Activated CD8-positive, alpha-beta memory T cell treated with anti-CD3 and anti-CD28 coated beads for 4 hours (primary cell): ENCODE measurements around the gene PLS3.
"Not testable (repeated sequence)": the region's sequence is repeated elsewhere in the genome, so short reads cannot be mapped to it uniquely, and the experiment has no call there.

Experiments
- DNase-seq, 2 donors: peaks; one replicate each; pipeline ENCODE4 v3.0.0-alpha.2; 2020; ENCODE audit warnings: low read depth in 2 of 2

PLS3 gene

DNA sequence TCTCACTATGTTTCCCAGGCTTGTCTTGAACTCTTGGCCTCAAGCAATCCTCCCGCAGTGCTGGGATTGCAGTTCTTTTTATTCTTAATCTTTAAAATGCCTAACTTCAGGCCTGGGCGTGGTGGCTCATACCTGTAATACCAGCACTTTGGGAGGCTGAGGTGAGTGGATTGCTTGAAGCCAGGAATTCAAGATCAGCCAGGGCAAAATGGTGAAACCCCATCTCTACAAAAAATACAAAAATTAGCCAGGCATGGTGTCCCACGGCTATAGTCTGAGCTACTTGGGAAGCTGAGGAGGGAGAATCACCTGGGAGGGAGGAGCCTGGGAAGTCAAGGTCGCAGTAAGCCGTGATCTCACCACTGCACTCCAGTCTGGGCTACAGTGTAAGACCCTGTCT is 45.9 kb downstream of the PLS3 start:
- DNase-seq: no peak

GRCh38 chrX:115609621-115610020 is 48.6 kb downstream of the PLS3 start:
- no peak for DNase-seq

DNA sequence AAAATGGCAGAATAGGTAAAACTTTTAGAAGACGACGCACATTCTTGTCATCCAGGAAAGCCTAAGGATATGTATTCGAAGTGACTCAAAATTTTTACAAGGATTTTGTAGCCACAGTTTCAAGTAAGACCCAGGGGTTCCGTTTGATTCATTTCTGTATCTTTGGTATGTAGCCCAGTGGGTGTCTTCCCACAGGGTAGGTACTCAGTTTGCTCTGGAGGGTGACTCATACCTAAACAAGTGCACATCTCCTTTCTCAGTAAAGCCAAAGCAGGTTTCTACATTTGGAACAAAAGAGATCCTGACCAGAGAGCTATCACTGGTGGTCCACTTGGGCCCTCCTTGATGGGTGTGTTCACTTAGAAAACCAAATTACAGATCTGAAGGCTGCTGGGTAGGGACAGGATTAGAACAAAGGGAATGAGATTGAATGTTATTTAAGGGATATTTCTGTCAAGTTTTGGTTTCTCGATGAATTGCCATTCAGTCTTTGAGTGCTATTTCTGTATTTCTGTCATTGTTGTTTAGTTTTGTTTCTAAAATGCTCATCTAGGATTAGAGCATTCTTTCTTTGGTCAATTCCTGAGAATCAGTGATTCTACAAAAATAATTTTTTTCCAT is 56.1 kb downstream of the PLS3 start:
- DNase-seq: no peak

GRCh38 chrX:115622534-115622933 is 61.6 kb downstream of the PLS3 start:
- no peak for DNase-seq

GRCh38 chrX:115624916-115625315 is 63.9 kb downstream of the PLS3 start:
- DNase-seq: no peak

DNA sequence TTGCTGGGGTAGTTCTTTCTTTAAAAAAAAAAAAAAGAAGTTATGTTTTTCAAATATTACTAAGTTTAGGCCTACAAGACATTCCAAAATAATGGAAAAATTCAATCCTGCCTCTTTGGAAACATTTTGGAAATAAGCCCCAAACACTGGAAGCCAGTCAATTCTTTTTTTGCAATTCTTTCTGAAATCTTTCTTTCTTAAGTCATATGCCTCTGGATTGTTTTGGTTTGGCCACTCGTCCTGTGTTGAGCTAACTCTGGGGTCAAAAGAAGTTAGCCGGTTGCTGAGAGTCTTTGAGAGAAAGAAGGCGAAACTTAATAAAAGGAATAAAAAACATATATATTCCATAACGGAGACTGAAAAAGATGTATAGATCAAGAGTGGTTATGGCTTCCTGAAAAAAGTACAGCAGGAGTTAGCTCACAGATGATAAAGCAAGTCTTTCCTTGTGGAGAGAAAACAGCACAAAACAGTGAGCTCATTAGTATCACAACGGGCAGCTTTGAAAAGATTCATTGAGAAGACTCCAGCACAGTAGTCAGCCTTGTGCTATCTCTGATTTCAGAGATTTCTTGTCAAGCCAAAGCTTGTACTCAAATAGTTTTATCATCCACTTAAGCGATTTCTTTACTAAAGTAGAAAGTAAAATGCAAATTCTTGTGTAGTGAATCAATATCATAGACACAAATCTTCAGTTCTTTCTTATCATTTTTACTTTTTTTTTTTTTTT is 64.8 kb downstream of the PLS3 start:
- DNase-seq: no peak

- no peak for DNase-seq
Measured at GRCh38 chrX:115630204-115630603, 69.2 kb downstream of the PLS3 start.

GRCh38 chrX:115632455-115632854 is 71.5 kb downstream of the PLS3 start:
- no peak for DNase-seq

GRCh38 chrX:115633397-115633796 is 72.4 kb downstream of the PLS3 start:
- DNase-seq: not testable (repeated sequence)

DNA sequence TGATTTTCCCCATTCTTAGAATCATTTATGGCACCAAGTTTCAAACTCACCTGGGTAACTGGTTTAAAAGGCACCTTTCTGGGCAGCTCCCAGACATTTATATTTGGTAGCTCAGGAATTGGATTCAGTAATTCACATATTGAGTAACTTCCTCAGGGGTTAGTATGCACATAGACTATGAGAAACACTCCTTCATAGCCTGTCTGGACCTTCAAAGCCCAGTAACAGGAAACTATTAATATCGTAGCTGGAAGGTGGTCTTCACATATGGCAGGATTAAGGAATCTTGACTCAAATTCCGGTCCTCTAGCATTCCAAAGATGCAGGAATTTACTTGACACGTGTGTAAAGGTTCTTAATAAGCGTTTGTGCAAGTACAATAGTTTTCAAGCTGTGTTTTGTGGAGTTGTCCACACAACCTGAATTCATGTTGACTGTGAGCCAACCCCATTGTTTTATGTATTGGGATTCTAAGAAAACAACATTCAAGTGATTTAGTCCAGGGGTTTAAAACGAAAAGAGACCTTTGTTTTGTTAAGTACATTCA is 78.4 kb downstream of the PLS3 start:
- DNase-seq: no peak

DNA sequence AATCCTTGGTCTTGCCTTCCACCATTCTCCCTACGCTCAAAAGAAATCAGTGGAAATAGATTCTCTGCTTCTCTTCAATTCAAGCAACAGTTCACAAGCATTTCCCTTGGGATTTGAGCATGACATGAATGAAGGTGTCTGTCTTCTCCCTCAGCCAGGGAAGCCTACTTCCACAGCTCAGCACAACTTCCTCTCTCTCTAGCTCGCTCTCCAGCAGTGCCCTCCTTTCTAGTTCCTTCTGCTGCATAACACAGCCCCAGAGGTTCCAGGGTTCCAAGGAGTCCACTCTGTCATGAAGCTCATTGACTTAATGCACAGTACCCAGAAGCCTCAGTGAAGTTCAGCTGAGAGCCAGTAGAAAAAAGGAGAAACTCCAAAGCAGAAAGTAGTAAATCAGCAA is 81.3 kb downstream of the PLS3 start:
- DNase-seq: no peak

DNA sequence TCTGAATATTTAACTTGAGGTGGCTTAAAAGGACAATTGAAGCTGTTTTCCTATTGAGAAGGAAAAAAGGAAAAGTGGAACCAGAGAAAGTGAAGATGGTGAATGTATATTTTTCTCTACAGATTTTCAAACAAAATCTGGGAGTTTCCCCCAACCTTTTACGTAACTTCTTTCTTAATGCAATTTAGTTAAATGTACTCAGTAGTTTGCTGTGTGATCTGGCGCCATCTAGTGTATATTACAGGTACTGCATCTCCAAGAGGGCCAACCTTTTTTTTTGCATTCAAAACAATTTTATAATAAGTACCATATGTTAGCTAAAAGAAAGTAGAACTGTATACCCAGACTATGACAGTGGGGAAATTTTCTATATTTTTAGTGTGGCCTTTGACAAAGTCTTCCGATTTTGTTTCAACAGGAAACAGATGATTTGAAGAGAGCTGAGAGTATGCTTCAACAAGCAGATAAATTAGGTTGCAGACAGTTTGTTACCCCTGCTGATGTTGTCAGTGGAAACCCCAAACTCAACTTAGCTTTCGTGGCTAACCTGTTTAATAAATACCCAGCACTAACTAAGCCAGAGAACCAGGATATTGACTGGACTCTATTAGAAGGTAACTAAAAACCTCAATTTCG is 82.0 kb downstream of the PLS3 start:
- no peak for DNase-seq

DNA sequence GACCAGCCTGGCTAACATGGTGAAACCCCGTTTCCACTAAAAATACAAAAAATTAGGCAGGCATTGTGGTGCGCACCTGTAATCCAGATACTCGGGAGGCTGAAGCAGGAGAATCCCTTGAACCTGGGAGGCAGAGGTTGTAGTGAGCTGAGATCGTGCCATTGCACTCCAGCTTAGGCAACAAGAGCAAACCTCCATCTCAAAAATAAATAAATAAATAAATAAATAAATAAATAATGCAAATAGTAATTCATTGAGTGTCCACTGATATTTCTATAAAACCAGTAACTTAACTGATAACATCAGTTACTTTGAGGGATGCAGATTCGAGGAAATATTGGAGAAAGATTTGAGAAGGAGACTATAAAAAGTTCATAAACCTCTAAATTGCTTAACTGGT is 83.4 kb downstream of the PLS3 start:
- not testable (repeated sequence) for DNase-seq

DNA sequence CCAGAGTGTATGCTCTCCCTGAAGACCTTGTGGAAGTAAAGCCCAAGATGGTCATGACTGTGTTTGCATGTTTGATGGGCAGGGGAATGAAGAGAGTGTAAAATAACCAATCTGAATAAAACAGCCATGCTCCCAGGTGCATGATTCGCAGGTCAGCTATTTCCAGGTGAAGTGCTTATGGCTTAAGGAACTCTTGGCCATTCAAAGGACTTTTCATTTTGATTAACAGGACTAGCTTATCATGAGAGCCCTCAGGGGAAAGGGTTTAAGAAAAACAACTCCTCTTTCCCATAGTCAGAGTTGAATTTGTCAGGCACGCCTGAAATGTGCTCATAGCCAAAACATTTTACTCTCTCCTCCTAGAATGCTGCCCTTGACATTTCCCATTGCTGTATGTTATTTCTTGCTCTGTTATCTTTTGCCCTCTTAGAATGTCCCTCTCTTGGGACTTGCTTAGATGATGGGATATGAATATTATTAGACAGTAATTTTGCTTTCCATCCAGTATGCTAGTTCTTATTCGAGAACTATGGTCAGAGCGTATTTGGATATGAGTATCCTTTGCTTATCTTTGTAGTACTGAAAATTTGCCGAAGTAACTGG is 88.6 kb downstream of the PLS3 start:
- DNase-seq: no peak

GRCh38 chrX:115650449-115650848 is 89.5 kb downstream of the PLS3 start:
- no peak for DNase-seq

DNA sequence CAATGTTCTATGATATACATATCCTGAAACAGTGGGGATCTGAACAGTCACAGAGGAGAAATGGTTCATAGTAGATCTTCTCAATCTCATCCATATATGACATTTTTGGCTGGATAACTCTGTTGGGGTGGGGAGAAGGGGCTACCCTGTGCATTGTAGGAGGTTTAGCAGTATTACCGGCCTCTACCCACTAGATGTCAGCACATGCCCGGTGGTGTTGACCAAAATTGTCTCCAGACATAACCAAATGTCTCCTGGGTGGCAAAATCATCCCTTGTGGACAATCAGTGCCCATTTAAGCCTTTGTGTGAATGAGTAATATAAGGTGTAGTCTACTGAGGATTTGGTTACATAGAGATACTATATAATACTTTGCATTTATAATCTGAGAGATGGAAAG is 89.9 kb downstream of the PLS3 start:
- no peak for DNase-seq

DNA sequence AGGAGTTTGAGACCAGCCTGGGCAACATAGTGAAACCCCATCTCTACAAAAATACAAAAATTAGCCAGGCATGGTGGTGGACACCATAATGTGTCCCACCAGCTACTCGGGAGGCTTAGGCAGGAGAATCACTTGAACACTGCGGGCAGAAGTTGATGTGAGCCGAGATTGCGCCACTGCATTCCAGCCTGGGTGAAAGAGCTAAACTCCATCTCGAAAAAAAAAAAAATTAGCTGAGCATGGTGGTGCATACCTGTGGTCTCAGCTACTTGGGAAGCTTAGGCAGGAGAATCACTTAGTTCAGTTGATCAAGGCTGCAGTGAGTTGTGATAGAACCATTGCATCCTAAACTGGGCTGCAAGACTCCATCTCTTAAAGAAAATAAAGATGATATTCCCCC is 91.2 kb downstream of the PLS3 start:
- no peak for DNase-seq

DNA sequence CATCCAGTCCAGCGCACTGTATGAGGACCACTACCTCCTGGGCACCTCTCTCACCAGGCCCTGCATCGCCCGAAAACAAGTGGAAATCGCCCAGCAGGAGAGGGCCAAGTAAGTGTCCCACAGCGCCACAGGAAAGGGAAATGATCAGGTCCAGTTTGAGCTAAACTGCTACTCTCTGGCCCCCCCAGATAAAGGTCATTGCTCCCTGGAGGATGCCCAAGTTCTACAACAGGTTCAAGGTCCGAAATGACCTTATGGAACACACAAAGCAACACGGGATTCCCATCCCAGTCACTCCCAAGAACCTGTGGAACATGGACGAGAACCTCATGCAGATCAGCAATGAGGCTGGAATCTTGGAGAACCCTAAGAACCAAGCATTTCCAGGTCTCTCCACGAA is 104.1 kb downstream of the PLS3 start:
- no peak for DNase-seq

GRCh38 chrX:115679460-115679859 is 118.5 kb downstream of the PLS3 start:
- no peak for DNase-seq

DNA sequence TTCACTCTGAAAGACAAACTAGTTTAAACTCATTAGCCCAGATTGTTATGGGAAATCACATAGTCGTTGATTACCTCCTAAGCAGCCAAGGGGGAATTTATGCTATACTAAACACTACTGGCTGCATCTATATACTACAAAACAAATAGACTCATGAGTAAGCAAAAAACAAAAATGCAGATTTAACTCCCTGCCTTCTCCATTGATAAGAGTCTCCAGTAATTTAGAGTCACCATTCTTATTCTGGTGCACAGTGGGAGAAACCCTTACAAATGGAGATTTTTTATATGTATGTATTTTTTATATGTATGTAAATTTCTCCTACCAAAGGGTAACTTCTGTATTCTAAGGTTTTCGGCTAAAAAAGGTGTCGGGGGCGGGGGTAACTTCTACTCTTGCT is 126.6 kb downstream of the PLS3 start:
- DNase-seq: no peak

GRCh38 chrX:115689931-115690330 is 129.0 kb downstream of the PLS3 start:
- DNase-seq: no peak

DNA sequence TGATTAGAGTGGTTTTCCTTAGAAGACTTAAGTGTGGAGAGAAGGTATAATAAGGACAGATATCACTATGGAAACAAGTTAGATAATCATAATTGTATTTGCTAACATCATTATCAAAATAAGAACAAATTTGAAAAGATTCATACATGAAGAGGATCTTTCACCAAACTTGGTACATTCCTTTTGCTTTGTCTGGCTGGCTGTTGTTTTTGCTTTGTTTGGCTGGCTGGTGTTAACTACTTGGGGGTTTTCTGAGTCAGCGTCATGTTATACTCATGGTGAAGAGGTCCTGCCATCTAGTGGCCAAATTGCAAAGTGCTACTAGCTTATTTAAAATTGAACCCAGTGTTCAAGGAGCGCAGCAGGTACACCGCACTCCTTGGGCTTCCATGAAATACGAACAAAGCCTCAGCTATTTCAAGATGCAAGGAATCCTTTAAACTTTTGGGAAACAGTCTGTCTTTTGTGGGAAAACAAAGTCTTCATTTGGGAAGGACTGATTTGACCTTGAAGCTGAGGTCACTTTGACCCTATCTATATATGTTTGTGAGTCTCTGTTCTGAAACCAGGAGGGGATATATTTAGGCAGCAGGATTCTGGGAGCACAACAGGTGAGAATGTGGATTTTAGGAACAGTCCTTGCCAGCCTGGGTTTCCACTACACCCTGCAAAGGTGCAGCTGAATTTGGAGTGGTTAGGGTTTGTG is 129.7 kb downstream of the PLS3 start:
- no peak for DNase-seq
